Type B pancreatic cell (in vitro differentiated cells): ENCODE results near the gene CYB5R4. TPM values are rescaled to one million over a fixed set of nuclear protein-coding genes. Genes with fewer than 3 reads are reported as not detected.

Source experiments
- DNase-seq: peaks from one replicate; pipeline ENCODE4 v3.0.0; 2021; ENCODE audit warnings: mixed read lengths; ENCODE audit not compliant: unreplicated experiment; ENCODE audit errors: extremely low spot score
- H3K27ac Mint-ChIP-seq: 2 replicates; pipeline ENCODE4 v1.8.0; 2021; ENCODE audit warnings: mild to moderate bottlenecking, mixed read lengths
- H3K27me3 Mint-ChIP-seq: 2 replicates; pipeline ENCODE4 v1.8.0; 2021; ENCODE audit warnings: mixed read lengths
- H3K36me3 Mint-ChIP-seq: 2 replicates; pipeline ENCODE4 v1.8.0; 2021; ENCODE audit warnings: mixed read lengths
- H3K4me1 Mint-ChIP-seq: one replicate; pipeline ENCODE4 v1.8.0; 2021; ENCODE audit warnings: mixed read lengths; ENCODE audit not compliant: unreplicated experiment
- H3K4me3 Mint-ChIP-seq: 2 replicates; pipeline ENCODE4 v1.8.0; 2021; ENCODE audit warnings: mild to moderate bottlenecking, mixed read lengths
- H3K9me3 Mint-ChIP-seq: 2 replicates; pipeline ENCODE4 v1.8.0; 2021; ENCODE audit warnings: mixed read lengths
- total RNA-seq: library from RNA; stranded (reverse); gene quantifications from 2 replicates; pipeline ENCODE4 v1.2.1, GENCODE V29; 2021; ENCODE audit warnings: low replicate concordance
- TF ChIP-seq, protein P1 (sequence below): fragments of 200-600 bp; sonication (generic); conservative IDR thresholded peaks from 2 replicates; pipeline ENCODE4 v1.5.0; 2021; ENCODE audit warnings: antibody characterized with exemption, mild to moderate bottlenecking

The CYB5R4 gene
- total RNA-seq, 1 donor from 2014 or later = 9.0 TPM

DNA sequence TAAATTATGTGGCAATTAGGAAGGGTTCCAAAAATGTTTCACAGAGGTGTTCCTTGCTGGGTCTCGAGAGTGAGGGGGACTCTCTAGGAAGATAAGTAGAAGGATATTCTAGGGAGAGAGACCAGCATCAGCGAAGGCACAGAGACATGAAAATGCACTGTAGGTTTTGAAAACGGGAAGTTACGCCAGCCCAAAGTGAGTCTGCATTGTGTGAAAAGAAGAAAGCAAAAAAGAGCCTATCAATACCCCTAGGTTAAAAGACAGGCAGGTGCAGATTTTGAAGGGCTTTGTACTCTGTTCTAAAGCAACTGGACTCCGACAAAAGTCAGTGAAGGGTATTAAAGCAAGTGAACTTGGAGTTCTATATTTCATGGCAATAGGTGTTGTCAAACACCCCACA, 148.4 kb downstream of the CYB5R4 start:
- H3K27ac Mint-ChIP-seq = no peak overlapping the region

DNA sequence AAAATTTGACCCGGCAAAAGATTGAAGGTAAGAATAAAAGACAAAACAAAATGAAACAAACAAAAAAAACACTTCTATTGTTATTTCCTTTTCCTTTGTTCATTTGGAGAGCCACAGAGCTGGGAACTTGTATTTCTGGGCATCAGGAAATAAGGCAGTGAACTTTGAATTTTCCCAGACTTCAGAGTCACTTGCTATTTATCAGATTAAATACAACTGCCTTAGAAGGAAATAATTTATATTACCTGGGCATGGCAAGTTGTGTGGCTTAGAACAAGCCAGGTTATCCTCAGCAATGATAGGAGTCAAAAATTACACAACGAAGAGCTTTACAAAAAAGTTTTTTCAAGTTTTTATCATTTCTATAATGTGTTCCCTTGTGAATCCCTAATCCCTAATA, 153.9 kb downstream of the CYB5R4 start:
- TF ChIP-seq, protein P1, sequence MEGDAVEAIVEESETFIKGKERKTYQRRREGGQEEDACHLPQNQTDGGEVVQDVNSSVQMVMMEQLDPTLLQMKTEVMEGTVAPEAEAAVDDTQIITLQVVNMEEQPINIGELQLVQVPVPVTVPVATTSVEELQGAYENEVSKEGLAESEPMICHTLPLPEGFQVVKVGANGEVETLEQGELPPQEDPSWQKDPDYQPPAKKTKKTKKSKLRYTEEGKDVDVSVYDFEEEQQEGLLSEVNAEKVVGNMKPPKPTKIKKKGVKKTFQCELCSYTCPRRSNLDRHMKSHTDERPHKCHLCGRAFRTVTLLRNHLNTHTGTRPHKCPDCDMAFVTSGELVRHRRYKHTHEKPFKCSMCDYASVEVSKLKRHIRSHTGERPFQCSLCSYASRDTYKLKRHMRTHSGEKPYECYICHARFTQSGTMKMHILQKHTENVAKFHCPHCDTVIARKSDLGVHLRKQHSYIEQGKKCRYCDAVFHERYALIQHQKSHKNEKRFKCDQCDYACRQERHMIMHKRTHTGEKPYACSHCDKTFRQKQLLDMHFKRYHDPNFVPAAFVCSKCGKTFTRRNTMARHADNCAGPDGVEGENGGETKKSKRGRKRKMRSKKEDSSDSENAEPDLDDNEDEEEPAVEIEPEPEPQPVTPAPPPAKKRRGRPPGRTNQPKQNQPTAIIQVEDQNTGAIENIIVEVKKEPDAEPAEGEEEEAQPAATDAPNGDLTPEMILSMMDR = no peak
- Mint-ChIP-seq H3K27me3 (no peaks in the 10 kb centered on the region), H3K27ac (no peak overlapping the region), H3K9me3 (no peaks in the 10 kb centered on the region), H3K4me1 (peaks cover 4% of the 10 kb centered on the region), H3K4me3 (no peak overlapping the region), H3K36me3 (no peaks in the 10 kb centered on the region)
- no peak for DNase-seq

More for the DNA sequence above, 148.4 kb downstream of the CYB5R4 start:
- TF ChIP-seq, protein P1 = no peak
- H3K9me3 Mint-ChIP-seq = no peaks in the 10 kb centered on the region
- peaks cover 3% of the 10 kb centered on the region for H3K4me1 Mint-ChIP-seq
- H3K36me3 Mint-ChIP-seq = no peaks in the 10 kb centered on the region
- no peak for DNase-seq
- no peaks in the 10 kb centered on the region for H3K27me3 Mint-ChIP-seq
- no peak overlapping the region for H3K4me3 Mint-ChIP-seq

DNA sequence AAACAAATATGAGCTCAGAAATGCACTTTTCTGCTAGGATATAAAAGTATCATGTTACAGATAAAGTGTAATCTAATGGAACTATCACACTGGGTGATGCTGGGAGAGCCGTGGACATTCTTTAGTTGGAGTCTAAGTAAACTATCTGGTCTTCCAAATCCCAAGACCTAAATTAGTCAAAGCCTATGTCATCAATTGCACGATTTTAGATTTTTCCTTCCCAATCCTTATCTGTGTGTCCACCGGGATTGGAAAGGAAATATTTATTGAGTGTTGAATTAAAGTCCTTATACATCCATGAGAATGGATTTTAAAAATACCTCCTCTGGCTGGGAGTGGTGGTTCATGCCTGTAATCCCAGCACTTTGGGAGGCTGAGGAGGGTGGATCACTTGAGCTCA, 154.4 kb downstream of the CYB5R4 start:
- Mint-ChIP-seq H3K4me1 (peaks cover 4% of the 10 kb centered on the region), H3K4me3 (no peak overlapping the region), H3K9me3 (no peaks in the 10 kb centered on the region), H3K27me3 (no peaks in the 10 kb centered on the region), H3K36me3 (no peaks in the 10 kb centered on the region), H3K27ac (no peak overlapping the region)
- TF ChIP-seq, protein P1 = no peak
- no peak for DNase-seq

DNA sequence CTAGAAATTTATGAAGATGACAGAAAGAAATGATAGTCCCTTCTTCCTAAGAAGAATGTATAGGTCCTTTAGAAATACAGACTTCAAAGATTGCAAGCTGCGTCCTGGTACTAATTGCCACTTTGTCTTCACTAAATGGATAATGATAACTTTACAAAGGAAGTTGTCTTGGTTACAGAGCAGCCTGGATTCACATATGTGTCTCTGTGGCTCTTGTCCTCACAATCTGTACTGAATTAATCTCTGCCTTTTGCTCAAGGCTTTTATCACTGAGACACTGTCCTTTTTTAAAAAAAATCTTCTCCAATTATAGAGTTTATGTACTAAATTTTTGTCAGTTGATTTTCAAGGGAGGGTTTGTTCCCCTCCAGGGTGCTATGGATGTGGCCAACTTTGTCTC, 156.5 kb downstream of the CYB5R4 start:
- no peaks in the 10 kb centered on the region for H3K36me3 Mint-ChIP-seq
- H3K27ac Mint-ChIP-seq = no peak overlapping the region
- TF ChIP-seq, protein P1 = no peak
- H3K4me1 Mint-ChIP-seq = peaks cover 4% of the 10 kb centered on the region
- no peak overlapping the region for H3K4me3 Mint-ChIP-seq
- H3K27me3 Mint-ChIP-seq = no peaks in the 10 kb centered on the region
- H3K9me3 Mint-ChIP-seq = no peaks in the 10 kb centered on the region
- no peak for DNase-seq

Other genes starting within 250 kb of the CYB5R4 start
- gene SNAP91, start 150.6 kb upstream of the CYB5R4 start, total RNA-seq = 3.0 and 3.4 TPM in 2 replicates
- gene RIPPLY2, start 6.3 kb upstream of the CYB5R4 start, total RNA-seq = 1.6 and 1.8 TPM in 2 replicates
- gene MRAP2, start 174.1 kb downstream of the CYB5R4 start, total RNA-seq = 0.74 and 1.4 TPM in 2 replicates